ENCODE measurements around the gene PPFIA1.

- TF ChIP-seq POLR2A (IDR thresholded peaks at IDR 0.05) (no peak), CTCF (IDR thresholded peaks at IDR 0.05) (no peak)
Measured at GRCh38 chr11:70335511-70335910, 65.0 kb downstream of the PPFIA1 start.

Data from uterus (tissue), 2 donors.